ENCODE measurements around the gene LEMD1. TPM values are rescaled to one million over a fixed set of nuclear protein-coding genes. Genes with fewer than 3 reads are reported as not detected.

LEMD1 gene
- total RNA-seq (not detected), polyA plus RNA-seq (not detected)
- long read RNA-seq, donor 1: 0 reads
- long read RNA-seq, donor 2, partial matches to known transcripts: 0 of 1 reads
- long read RNA-seq, donor 2, other reads (novel, unspliced or antisense): 1 of 1 reads

DNA sequence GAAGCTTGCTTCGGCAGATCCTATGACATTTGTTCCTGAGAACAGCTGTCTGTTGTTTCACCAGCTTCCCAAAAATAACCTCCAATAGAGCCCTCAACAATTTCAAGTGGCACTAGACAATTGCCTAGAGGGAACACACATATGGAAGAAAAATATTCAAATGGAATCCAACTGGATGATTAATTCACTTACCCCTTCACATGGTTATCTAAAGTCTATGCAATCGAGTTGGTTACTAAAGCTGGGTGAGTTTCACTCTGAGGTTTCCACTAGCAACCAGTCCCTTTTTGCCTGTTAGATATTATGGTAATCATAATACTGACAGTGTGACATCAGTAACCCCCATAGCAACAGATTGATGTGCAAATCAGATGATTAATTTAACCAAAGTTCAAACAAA is at the start of gene LEMD1:
LEMD1 (minus strand) TSS at position 259 of the 400 bp plus-strand sequence. CDS start 1,520 bp downstream, outside the sequence.
- no peak for DNase-seq
- no peaks in the 10 kb centered on the region for H3K36me3 ChIP-seq (ENCODE audit: control insufficient read depth in 1 of 2, insufficient read depth in 2 of 2, low read length in 1 of 2)
- intact Hi-C loops (cut with DNase I): no loop called here
- WGBS, 2 donors: 59 to 66% methylated on average over 2 of the region's 2 CpGs
- H3K27me3 ChIP-seq (ENCODE audit: control insufficient read depth in 1 of 2, insufficient read depth in 2 of 2, low read length in 1 of 2): peaks cover 0 to 1% of the 10 kb centered on the region in 2 donors
- H3K27ac ChIP-seq (ENCODE audit: low read depth in 1 of 2, low read length in 2 of 2): no peak within 1 kb of the TSS
- ATAC-seq (ENCODE audit: low FRiP score): no peak
- H3K4me1 ChIP-seq (ENCODE audit: control insufficient read depth in 1 of 2, insufficient read depth in 2 of 2, low read length in 2 of 2): no peaks in the 10 kb centered on the region
- no peak within 1 kb of the TSS for H3K4me3 ChIP-seq (ENCODE audit: low read length in 2 of 2)
- no peaks in the 10 kb centered on the region for H3K9me3 ChIP-seq (ENCODE audit: control insufficient read depth, low read length)

DNA sequence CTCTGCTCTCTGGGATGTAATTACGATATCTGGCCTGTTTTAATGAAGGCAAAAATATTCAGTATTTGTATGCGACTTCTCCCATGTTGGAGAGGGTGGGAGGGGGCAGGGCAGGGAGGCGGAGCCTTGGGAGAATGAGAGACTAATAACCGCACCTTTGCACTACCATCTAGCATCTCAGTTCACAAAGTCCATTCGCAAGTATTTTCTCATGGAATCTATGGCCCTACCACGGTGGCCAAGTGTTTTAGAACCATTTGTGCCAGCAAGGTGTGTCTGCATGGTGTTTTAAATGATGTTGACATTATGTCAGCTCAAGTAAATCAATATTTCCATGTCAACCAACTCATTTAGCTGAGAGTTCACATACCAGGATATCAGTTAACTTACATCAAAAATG is 48.3 kb upstream of the LEMD1 start:
- intact Hi-C loops (cut with DNase I): loop anchor here in 1 of 2 donors (5.0 kb wide), 1 partner anchor 43 kb away; no protein-coding TSS in a partner anchor
- H3K4me3 ChIP-seq (ENCODE audit: low read length in 2 of 2): no peak overlapping the region
- ATAC-seq (ENCODE audit: low FRiP score) (no peak), DNase-seq (no peak)
- no peak overlapping the region for H3K27ac ChIP-seq (ENCODE audit: low read depth in 1 of 2, low read length in 2 of 2)
- H3K27me3 ChIP-seq (ENCODE audit: control insufficient read depth in 1 of 2, insufficient read depth in 2 of 2, low read length in 1 of 2): no peaks in the 10 kb centered on the region
- H3K36me3 ChIP-seq (ENCODE audit: control insufficient read depth in 1 of 2, insufficient read depth in 2 of 2, low read length in 1 of 2): no peaks in the 10 kb centered on the region
- WGBS, 2 donors: 89 to 91% methylated on average over 6 of the region's 6 CpGs
- H3K9me3 ChIP-seq (ENCODE audit: control insufficient read depth, low read length): peaks cover 3% of the 10 kb centered on the region
- H3K4me1 ChIP-seq (ENCODE audit: control insufficient read depth in 1 of 2, insufficient read depth in 2 of 2, low read length in 2 of 2): no peaks in the 10 kb centered on the region

DNA sequence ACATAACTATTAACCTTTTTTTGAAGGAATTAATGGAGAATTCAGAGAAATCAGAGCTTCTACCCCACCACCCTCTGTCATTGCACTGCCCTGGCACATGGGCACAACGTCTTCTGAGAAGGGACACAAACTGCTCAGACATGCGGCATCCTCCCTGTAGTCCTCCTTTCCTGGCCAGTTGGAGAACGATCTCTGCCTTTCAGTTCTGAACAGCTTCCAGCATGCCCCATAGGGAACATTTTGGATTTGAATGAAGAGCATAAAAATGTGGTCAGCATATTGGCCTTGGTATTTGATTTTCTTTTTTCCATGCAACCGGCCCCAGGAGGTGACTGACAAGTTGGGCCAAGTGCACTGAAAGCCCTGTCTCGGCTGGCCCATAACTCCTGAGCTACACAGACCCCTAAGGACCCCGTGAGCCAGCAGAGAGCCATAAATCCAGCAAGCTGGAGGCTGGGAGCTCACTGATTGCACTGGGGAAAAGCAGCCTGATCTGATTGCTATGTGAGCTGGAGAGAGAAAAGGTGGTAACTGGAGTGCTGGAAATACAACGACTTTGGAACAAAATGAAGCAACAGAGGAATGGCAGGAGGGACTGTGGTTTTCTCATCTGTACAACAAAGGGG is 44.9 kb upstream of the LEMD1 start:
- ATAC-seq (ENCODE audit: low FRiP score): no peak
- Histone ChIP-seq H3K27ac (ENCODE audit: low read depth in 1 of 2, low read length in 2 of 2) (no peak overlapping the region), H3K36me3 (ENCODE audit: control insufficient read depth in 1 of 2, insufficient read depth in 2 of 2, low read length in 1 of 2) (no peaks in the 10 kb centered on the region), H3K4me1 (ENCODE audit: control insufficient read depth in 1 of 2, insufficient read depth in 2 of 2, low read length in 2 of 2) (no peaks in the 10 kb centered on the region), H3K27me3 (ENCODE audit: control insufficient read depth in 1 of 2, insufficient read depth in 2 of 2, low read length in 1 of 2) (no peaks in the 10 kb centered on the region), H3K9me3 (ENCODE audit: control insufficient read depth, low read length) (no peaks in the 10 kb centered on the region), H3K4me3 (ENCODE audit: low read length in 2 of 2) (no peak overlapping the region)
- 27 to 31% methylated on average over 7 of the region's 7 CpGs for WGBS, 2 donors
- no peak for DNase-seq
- intact Hi-C loops (cut with DNase I): no loop called here

DNA sequence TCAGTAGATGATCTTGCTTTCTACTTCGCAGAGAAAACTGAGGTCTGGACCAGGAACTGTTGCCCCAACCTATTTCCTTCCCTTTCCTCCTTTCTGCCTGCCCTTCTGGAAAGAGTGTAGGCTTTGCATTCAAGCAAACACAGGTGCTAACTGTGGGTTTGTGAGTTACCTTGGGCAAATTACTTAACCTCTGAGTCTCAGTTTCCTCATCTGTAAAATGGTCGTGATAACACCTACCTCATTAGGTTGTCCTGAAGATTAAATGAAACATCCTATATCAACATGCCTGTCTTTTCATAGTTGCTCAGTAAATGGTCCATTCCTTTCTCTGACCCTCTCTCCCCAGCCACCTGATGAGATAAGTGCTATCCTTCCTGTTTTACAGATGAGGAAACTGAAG is 43.5 kb upstream of the LEMD1 start:
- no peak overlapping the region for H3K4me3 ChIP-seq (ENCODE audit: low read length in 2 of 2)
- H3K9me3 ChIP-seq (ENCODE audit: control insufficient read depth, low read length): no peaks in the 10 kb centered on the region
- intact Hi-C loops (cut with DNase I): no loop called here
- ATAC-seq (ENCODE audit: low FRiP score): no peak
- no peaks in the 10 kb centered on the region for H3K36me3 ChIP-seq (ENCODE audit: control insufficient read depth in 1 of 2, insufficient read depth in 2 of 2, low read length in 1 of 2)
- no peaks in the 10 kb centered on the region for H3K27me3 ChIP-seq (ENCODE audit: control insufficient read depth in 1 of 2, insufficient read depth in 2 of 2, low read length in 1 of 2)
- H3K27ac ChIP-seq (ENCODE audit: low read depth in 1 of 2, low read length in 2 of 2): no peak overlapping the region
- WGBS, 2 donors: 45 to 88% methylated on average over 2 of the region's 2 CpGs
- no peak for DNase-seq
- H3K4me1 ChIP-seq (ENCODE audit: control insufficient read depth in 1 of 2, insufficient read depth in 2 of 2, low read length in 2 of 2): no peaks in the 10 kb centered on the region

DNA sequence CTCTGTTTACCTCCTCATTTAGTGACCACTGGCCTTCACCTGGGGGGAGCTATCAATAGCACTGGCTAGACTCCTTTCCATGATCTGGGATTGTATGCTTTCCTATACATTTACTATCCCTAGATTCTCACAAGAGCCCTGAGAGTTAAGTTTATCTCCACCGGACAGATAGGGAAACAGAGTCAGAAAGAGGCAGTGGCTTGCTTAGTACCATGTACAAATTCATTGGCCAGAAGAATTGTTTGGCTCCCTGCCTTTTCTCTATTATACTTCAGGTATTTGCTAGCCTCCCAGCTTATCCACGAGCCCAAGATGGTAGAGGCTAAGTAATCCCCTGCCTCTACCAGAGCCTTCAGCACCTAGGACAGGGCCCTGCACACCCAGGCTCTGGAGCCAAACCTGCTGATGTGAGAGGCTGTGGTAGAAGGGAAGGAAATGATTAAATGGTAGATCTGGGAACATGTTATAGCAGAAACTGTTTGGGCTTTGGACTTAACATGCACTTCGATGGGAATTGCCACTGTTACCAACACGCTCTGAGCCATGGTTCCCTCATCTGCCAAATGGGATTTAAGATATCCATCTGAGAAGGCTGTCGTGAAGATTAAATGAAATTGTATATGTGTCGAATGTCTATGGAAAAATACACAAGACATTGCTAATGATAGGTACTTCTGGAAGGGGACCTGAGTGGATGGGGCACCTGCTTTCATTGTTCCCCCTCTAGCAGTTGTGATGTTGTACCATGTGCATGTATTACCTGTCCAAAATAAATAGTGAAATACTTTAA is 37.1 kb upstream of the LEMD1 start:
- Histone ChIP-seq H3K36me3 (ENCODE audit: control insufficient read depth in 1 of 2, insufficient read depth in 2 of 2, low read length in 1 of 2) (no peaks in the 10 kb centered on the region), H3K27ac (ENCODE audit: low read depth in 1 of 2, low read length in 2 of 2) (no peak overlapping the region), H3K4me1 (ENCODE audit: control insufficient read depth in 1 of 2, insufficient read depth in 2 of 2, low read length in 2 of 2) (no peaks in the 10 kb centered on the region), H3K4me3 (ENCODE audit: low read length in 2 of 2) (no peak overlapping the region), H3K27me3 (ENCODE audit: control insufficient read depth in 1 of 2, insufficient read depth in 2 of 2, low read length in 1 of 2) (no peaks in the 10 kb centered on the region), H3K9me3 (ENCODE audit: control insufficient read depth, low read length) (no peaks in the 10 kb centered on the region)
- ATAC-seq (ENCODE audit: low FRiP score) (no peak), DNase-seq (no peak)
- intact Hi-C loops (cut with DNase I): no loop called here
- WGBS, 2 donors: 46 to 47% methylated on average over 6 of the region's 6 CpGs

- no peaks in the 10 kb centered on the region for H3K9me3 ChIP-seq (ENCODE audit: control insufficient read depth, low read length)
- H3K4me3 ChIP-seq (ENCODE audit: low read length in 2 of 2): no peak overlapping the region
- intact Hi-C loops (cut with DNase I): no loop called here
- ATAC-seq (ENCODE audit: low FRiP score): no peak
- no peak overlapping the region for H3K27ac ChIP-seq (ENCODE audit: low read depth in 1 of 2, low read length in 2 of 2)
- 2% methylated on average over 61 to 72 of the region's 74 CpGs for WGBS, 2 donors
- DNase-seq: no peak
- no peaks in the 10 kb centered on the region for H3K4me1 ChIP-seq (ENCODE audit: control insufficient read depth in 1 of 2, insufficient read depth in 2 of 2, low read length in 2 of 2)
- no peaks in the 10 kb centered on the region for H3K27me3 ChIP-seq (ENCODE audit: control insufficient read depth in 1 of 2, insufficient read depth in 2 of 2, low read length in 1 of 2)
- H3K36me3 ChIP-seq (ENCODE audit: control insufficient read depth in 1 of 2, insufficient read depth in 2 of 2, low read length in 1 of 2): no peaks in the 10 kb centered on the region
Measured at GRCh38 chr1:205456868-205457745, 35.3 kb upstream of the LEMD1 start.

GRCh38 chr1:205456383-205456867 is 34.6 kb upstream of the LEMD1 start:
- intact Hi-C loops (cut with DNase I): no loop called here
- no peaks in the 10 kb centered on the region for H3K9me3 ChIP-seq (ENCODE audit: control insufficient read depth, low read length)
- DNase-seq (no peak), ATAC-seq (ENCODE audit: low FRiP score) (no peak)
- H3K27me3 ChIP-seq (ENCODE audit: control insufficient read depth in 1 of 2, insufficient read depth in 2 of 2, low read length in 1 of 2): no peaks in the 10 kb centered on the region
- no peaks in the 10 kb centered on the region for H3K4me1 ChIP-seq (ENCODE audit: control insufficient read depth in 1 of 2, insufficient read depth in 2 of 2, low read length in 2 of 2)
- no peak overlapping the region for H3K4me3 ChIP-seq (ENCODE audit: low read length in 2 of 2)
- no peaks in the 10 kb centered on the region for H3K36me3 ChIP-seq (ENCODE audit: control insufficient read depth in 1 of 2, insufficient read depth in 2 of 2, low read length in 1 of 2)
- WGBS, 2 donors: 1 to 2% methylated on average over 44 to 47 of the region's 47 CpGs
- no peak overlapping the region for H3K27ac ChIP-seq (ENCODE audit: low read depth in 1 of 2, low read length in 2 of 2)

GRCh38 chr1:205455581-205456382 is 33.9 kb upstream of the LEMD1 start, which contains the start of gene BLACAT1:
Gene BLACAT1 (minus strand): TSS chr1:205456045.
- Histone ChIP-seq H3K27me3 (ENCODE audit: control insufficient read depth in 1 of 2, insufficient read depth in 2 of 2, low read length in 1 of 2) (no peaks in the 10 kb centered on the region), H3K27ac (ENCODE audit: low read depth in 1 of 2, low read length in 2 of 2) (no peak within 1 kb of the TSS), H3K4me1 (ENCODE audit: control insufficient read depth in 1 of 2, insufficient read depth in 2 of 2, low read length in 2 of 2) (no peaks in the 10 kb centered on the region), H3K9me3 (ENCODE audit: control insufficient read depth, low read length) (no peaks in the 10 kb centered on the region), H3K36me3 (ENCODE audit: control insufficient read depth in 1 of 2, insufficient read depth in 2 of 2, low read length in 1 of 2) (no peaks in the 10 kb centered on the region), H3K4me3 (ENCODE audit: low read length in 2 of 2) (no peak within 1 kb of the TSS)
- intact Hi-C loops (cut with DNase I): no loop called here
- WGBS, 2 donors: 3% methylated on average over 53 of the region's 53 CpGs
- ATAC-seq (ENCODE audit: low FRiP score) (no peak), DNase-seq (no peak)

Data from aorta (tissue), 5 donors.